ENCODE data around the gene BCL2A1.

- TF ChIP-seq CTCF (conservative IDR thresholded peaks at IDR 0.05; ENCODE audit: low read depth, low read length) (no peak), POLR2A (IDR thresholded peaks at IDR 0.05; ENCODE audit: low read depth, low read length) (no peak), MAZ (IDR thresholded peaks at IDR 0.05; ENCODE audit: borderline replicate concordance, low read depth, low read length) (no peak), RAD21 (IDR thresholded peaks at IDR 0.05; ENCODE audit: low read length) (no peak), CEBPB (IDR thresholded peaks at IDR 0.05; ENCODE audit: low read depth, low read length) (no peak), RFX5 (IDR thresholded peaks at IDR 0.05; ENCODE audit: low read depth, low read length) (no peak), NFE2L2 (IDR thresholded peaks at IDR 0.05; ENCODE audit: low read depth, low read length) (no peak)
Observed at GRCh38 chr15:79965846-79966630, 5.0 kb downstream of the BCL2A1 start.

All from IMR-90 (cell line).